IMR-90 (cell line): ENCODE measurements around the gene KIR3DL3. TPM values are rescaled to one million over a fixed set of nuclear protein-coding genes. Genes with fewer than 3 reads are reported as not detected.

ENCODE experiments used
- ATAC-seq: fragments of 200-7000 bp; cut with Tn5 transposase; 2 replicates; pipeline ENCODE4 v1.9.1; 2020; ENCODE audit warnings: low read depth, mild to moderate bottlenecking, moderate library complexity
- BruUV-seq: library from RNA; stranded (reverse); fragments of 400-500 nt; replicated peaks from 2 replicates; lab custom pipeline; 2021; lab: Mats Ljungman, UMichigan
- CTCF ChIA-PET: fragments of 300-600 bp; formaldehyde crosslinking; extraction: SDS; loops from one replicate; lab custom pipeline; 2021; ENCODE audit warnings: antibody characterized with exemption; lab: Yijun Ruan, JAX
- POLR2A ChIA-PET: fragments of 300-600 bp; sonication (Branson Sonifier 250); formaldehyde crosslinking; loops from one replicate; lab custom pipeline; 2022; ENCODE audit warnings: antibody characterized with exemption; ENCODE audit not compliant: unreplicated experiment; lab: Charles Lee
- DNase-seq: peaks from one replicate; pipeline ENCODE4 v3.0.0; 2013
- H2AFZ ChIP-seq: replicated peaks from 2 replicates; pipeline ENCODE3; 2013; ENCODE audit warnings: low read length, mild to moderate bottlenecking; ENCODE audit not compliant: poor library complexity
- H2AK5ac ChIP-seq: 2 replicates; pipeline ENCODE4 v1.6.1; 2013; ENCODE audit warnings: low read depth, low read length, inconsistent platforms
- H2AK9ac ChIP-seq: replicated peaks from 2 replicates; pipeline ENCODE3; 2013; ENCODE audit warnings: mild to moderate bottlenecking, low read depth, low read length, moderate library complexity; ENCODE audit not compliant: poor library complexity
- H2BK120ac ChIP-seq: 2 replicates; pipeline ENCODE4 v1.6.1; 2013; ENCODE audit warnings: low read depth, low read length, inconsistent platforms
- H2BK15ac ChIP-seq: 3 replicates; pipeline ENCODE4 v1.6.1; 2013; ENCODE audit warnings: low read depth, low read length, inconsistent platforms
- H2BK20ac ChIP-seq: 2 replicates; pipeline ENCODE4 v1.6.1; 2013; ENCODE audit warnings: low read depth, mild to moderate bottlenecking, inconsistent platforms, low read length, moderate library complexity
- H2BK5ac ChIP-seq: 2 replicates; pipeline ENCODE4 v1.6.1; 2013; ENCODE audit warnings: mild to moderate bottlenecking, low read depth, low read length, inconsistent platforms; ENCODE audit not compliant: poor library complexity, severe bottlenecking
- H3K14ac ChIP-seq: replicated peaks from 2 replicates; pipeline ENCODE4 v1.6.1; 2013; ENCODE audit warnings: low read depth, low read length, inconsistent platforms
- H3K18ac ChIP-seq: 2 replicates; pipeline ENCODE4 v1.6.1; 2013; ENCODE audit warnings: low read depth, low read length, control low read depth
- H3K23ac ChIP-seq: 2 replicates; pipeline ENCODE4 v1.6.1; 2013; ENCODE audit warnings: low read depth, low read length, inconsistent platforms
- H3K27ac ChIP-seq: 2 replicates; pipeline ENCODE4 v1.5.1; 2013; ENCODE audit warnings: mild to moderate bottlenecking, control low read depth, low read length; ENCODE audit not compliant: insufficient read depth
- H3K27me3 ChIP-seq: 2 replicates; pipeline ENCODE4 v1.6.1; 2013; ENCODE audit warnings: low read length; ENCODE audit not compliant: control insufficient read depth, insufficient read depth
- H3K36me3 ChIP-seq: 2 replicates; pipeline ENCODE4 v1.6.1; 2013; ENCODE audit warnings: low read length, mixed read lengths; ENCODE audit not compliant: control insufficient read depth, insufficient read depth
- H3K4ac ChIP-seq: 2 replicates; pipeline ENCODE4 v1.6.1; 2013; ENCODE audit warnings: low read depth, low read length, inconsistent platforms
- H3K4me1 ChIP-seq: 2 replicates; pipeline ENCODE4 v1.6.1; 2013; ENCODE audit warnings: low read length, mixed read lengths; ENCODE audit not compliant: control insufficient read depth, insufficient read depth
- H3K4me2 ChIP-seq: 2 replicates; pipeline ENCODE4 v1.6.1; 2013; ENCODE audit warnings: low read depth, mild to moderate bottlenecking, control low read depth, low read length, moderate library complexity
- H3K4me3 ChIP-seq: 2 replicates; pipeline ENCODE4 v1.5.1; 2013; ENCODE audit warnings: low read depth, mild to moderate bottlenecking, control low read depth, low read length, moderate library complexity; ENCODE audit not compliant: insufficient read depth
- H3K56ac ChIP-seq: 2 replicates; pipeline ENCODE4 v1.6.1; 2013; ENCODE audit warnings: low read length, inconsistent platforms; ENCODE audit not compliant: insufficient read depth; ENCODE audit errors: extremely low read depth
- H3K79me1 ChIP-seq, 2 experiments: 2 replicates each; pipeline ENCODE4 v1.6.1; 2013; ENCODE audit warnings: low read length in 2 of 2, inconsistent platforms in 1 of 2, low read depth in 1 of 2
- H3K9ac ChIP-seq: 2 replicates; pipeline ENCODE4 v1.6.1; 2013; ENCODE audit warnings: low read depth, low read length, control low read depth
- H3K9me1 ChIP-seq: 2 replicates; pipeline ENCODE4 v1.6.1; 2013; ENCODE audit warnings: low read length, inconsistent platforms; ENCODE audit not compliant: insufficient read depth
- H3K9me3 ChIP-seq: 2 replicates; pipeline ENCODE4 v1.6.1; 2013; ENCODE audit warnings: low read length; ENCODE audit not compliant: control insufficient read depth, insufficient read depth
- H4K20me1 ChIP-seq: 2 replicates; pipeline ENCODE4 v1.6.1; 2013; ENCODE audit warnings: low read length, inconsistent platforms; ENCODE audit not compliant: insufficient read depth
- H4K5ac ChIP-seq: 2 replicates; pipeline ENCODE4 v1.6.1; 2013; ENCODE audit warnings: mild to moderate bottlenecking, low read depth, low read length, control low read depth
- H4K8ac ChIP-seq, 2 experiments: 2 replicates each; pipeline ENCODE4 v1.6.1; 2013; ENCODE audit warnings: low read depth in 2 of 2, low read length in 2 of 2, control low read depth in 1 of 2, inconsistent platforms in 1 of 2
- H4K91ac ChIP-seq: 2 replicates; pipeline ENCODE4 v1.6.1; 2013; ENCODE audit warnings: low read depth, low read length, inconsistent platforms; ENCODE audit not compliant: insufficient read depth
- CHD1 ChIP-seq: IDR thresholded peaks from 2 replicates; pipeline ENCODE4 v1.6.1; 2012; ENCODE audit warnings: low read depth, low read length, improper control_type of control experiment
- ELK1 ChIP-seq: fragments of 150-350 bp; IDR thresholded peaks from 2 replicates; pipeline ENCODE4 v1.6.1; 2016; ENCODE audit warnings: low read depth, mild to moderate bottlenecking, low read length, moderate library complexity, borderline replicate concordance
- NFE2L2 ChIP-seq: fragments of 150-350 bp; IDR thresholded peaks from 2 replicates; pipeline ENCODE4 v1.6.1; 2016; ENCODE audit warnings: low read depth, mild to moderate bottlenecking, low read length
- POLR2A ChIP-seq: IDR thresholded peaks from 2 replicates; pipeline ENCODE4 v1.6.1; 2012; ENCODE audit warnings: mild to moderate bottlenecking, low read depth, low read length
- RCOR1 ChIP-seq: IDR thresholded peaks from 2 replicates; pipeline ENCODE4 v1.6.1; 2012; ENCODE audit warnings: mild to moderate bottlenecking, low read length, improper control_type of control experiment; ENCODE audit not compliant: insufficient replicate concordance
- USF2 ChIP-seq: fragments of 150-350 bp; IDR thresholded peaks from 2 replicates; pipeline ENCODE4 v1.6.1; 2017; ENCODE audit warnings: mild to moderate bottlenecking, antibody characterized with exemption, low read length, low read depth
- WGBS, 2 experiments: methylation state at CpG; one replicate each; pipeline versions ENCODE4 v1.1.5 to v1.1.7; 2013; ENCODE audit warnings: missing lambda C conversion rate in 2 of 2; ENCODE audit not compliant: insufficient read length in 1 of 2; ENCODE audit errors: extremely low coverage in 2 of 2; 5-methylcytosine and 5-hydroxymethylcytosine counted together
- dilution Hi-C: fragments of 300-500 bp; cut with HindIII; formaldehyde crosslinking; loops from one replicate; pipeline ENCODE4 v1.14.3; 2018; ENCODE audit warnings: low sequenced_read_pairs; ENCODE audit not compliant: unreplicated experiment
- in situ Hi-C: fragments of 300-500 bp; cut with MboI; formaldehyde crosslinking; loops from 3 replicates; pipeline ENCODE4 v1.14.3; 2019; ENCODE audit warnings: low sequenced_read_pairs, inconsistent platforms, mixed read lengths
- intact Hi-C: fragments of 100-400 bp; cut with micrococcal nuclease; formaldehyde crosslinking; loops from 2 replicates; pipeline ENCODE4 v1.10.0; 2022
- polyA plus RNA-seq, 3 experiments: library from polyadenylated mRNA; depleted of rRNA; stranded (reverse); fragments of >200 nt; gene quantifications; 2 replicates each; pipeline ENCODE4 v1.2.3, GENCODE V29; 2012; ENCODE audit warnings: low replicate concordance in 1 of 3
- total RNA-seq: library from RNA; depleted of rRNA; stranded (reverse); fragments of >200 nt; gene quantifications from 2 replicates; pipeline ENCODE4 v1.2.3, GENCODE V29; 2012

Gene KIR3DL3
- total and polyA plus RNA-seq, 2 of the 4 experiments (the other 2 are of a cell fraction): not detected

DNA sequence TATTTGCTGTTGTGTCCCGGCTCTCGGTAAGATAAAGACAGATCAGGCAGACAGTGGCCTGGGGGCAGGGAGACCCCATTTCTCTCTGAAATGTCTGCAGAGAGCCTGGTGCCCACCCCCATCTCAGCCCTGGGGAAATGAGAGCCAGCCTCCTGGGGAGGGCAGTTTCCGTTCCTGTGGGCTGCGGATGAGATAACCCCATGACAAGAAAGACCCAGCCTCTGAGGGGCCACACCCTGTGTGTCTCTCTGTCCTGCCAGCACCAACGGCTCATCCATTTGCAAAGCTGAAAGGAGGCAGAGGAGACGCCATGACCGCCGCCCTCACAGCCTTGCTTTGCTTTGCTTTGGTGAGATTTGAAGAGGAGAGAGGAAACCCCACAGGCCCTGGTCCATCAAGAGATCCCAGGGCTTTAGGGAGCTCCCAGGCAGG lies 28.1 kb upstream of the KIR3DL3 start:
- no peak overlapping the region for H3K18ac ChIP-seq
- no peaks in the 10 kb centered on the region for H3K27me3 ChIP-seq
- no peak overlapping the region for H3K4me3 ChIP-seq
- no peak overlapping the region for H2BK5ac ChIP-seq
- H3K9me3 ChIP-seq: peaks cover 38% of the 10 kb centered on the region
- H4K91ac ChIP-seq: no peak overlapping the region
- no peak overlapping the region for H4K5ac ChIP-seq
- no peaks in the 10 kb centered on the region for H3K9me1 ChIP-seq
- in situ Hi-C loops (no loop called here), intact Hi-C loops (no loop called here), dilution Hi-C loops (no loop called here)
- ChIA-PET POLR2A (no interaction called here), CTCF (no interaction called here)
- no peak overlapping the region for H2AK5ac ChIP-seq
- H3K27ac ChIP-seq: no peak overlapping the region
- H3K4me1 ChIP-seq: no peaks in the 10 kb centered on the region
- H3K4ac ChIP-seq: no peak overlapping the region
- BruUV-seq: no TSS peak
- no peak overlapping the region for H3K14ac ChIP-seq
- no peaks in the 10 kb centered on the region for H3K79me1 ChIP-seq
- no peak overlapping the region for H3K4me2 ChIP-seq
- H3K56ac ChIP-seq: no peak overlapping the region
- no peak for DNase-seq
- no peak overlapping the region for H3K23ac ChIP-seq
- ATAC-seq: no peak
- no peaks in the 10 kb centered on the region for H4K20me1 ChIP-seq
- 67% methylated on average over 2 of the region's 8 CpGs; no CpG with 5 or more reads in 1 of the 2 experiments for WGBS, 2 experiments
- no peak overlapping the region for H2AK9ac ChIP-seq
- H2BK15ac ChIP-seq: no peak overlapping the region
- H3K36me3 ChIP-seq: no peaks in the 10 kb centered on the region
- no peak for TF ChIP-seq POLR2A
- no peak for TF ChIP-seq ELK1
- no peak for TF ChIP-seq RCOR1
- no peak for TF ChIP-seq CHD1
- no peak for TF ChIP-seq USF2
- no peak for TF ChIP-seq NFE2L2
- H3K9ac ChIP-seq: no peak overlapping the region
- H4K8ac ChIP-seq: no peak overlapping the region
- no peak overlapping the region for H2BK120ac ChIP-seq
- H2AFZ ChIP-seq: no peak overlapping the region
- no peak overlapping the region for H2BK20ac ChIP-seq
